Mesenchymal stem cell (in vitro differentiated cells and primary cell): Measurements from ENCODE around the gene TTC4.

Experiments used
- DNase-seq: peaks from one replicate; pipeline ENCODE4 v3.0.0-alpha.2; 2013
- H2AFZ ChIP-seq: one replicate; pipeline ENCODE4 v1.6.1; 2013; ENCODE audit warnings: low read depth, mild to moderate bottlenecking, control low read depth, inconsistent platforms, low read length, moderate library complexity
- H2AK5ac ChIP-seq: 2 replicates; pipeline ENCODE4 v1.6.1; 2013; ENCODE audit warnings: low read length, moderate library complexity, mild to moderate bottlenecking, inconsistent platforms; ENCODE audit not compliant: severe bottlenecking
- H2BK120ac ChIP-seq: one replicate; pipeline ENCODE4 v1.6.1; 2013; ENCODE audit warnings: low read depth, mild to moderate bottlenecking, inconsistent platforms, low read length, moderate library complexity
- H2BK12ac ChIP-seq, 2 experiments: one replicate each; pipeline ENCODE4 v1.6.1; 2013; ENCODE audit warnings: inconsistent platforms in 2 of 2, low read length in 2 of 2, mild to moderate bottlenecking in 2 of 2, moderate library complexity in 2 of 2, control low read depth in 1 of 2
- H2BK15ac ChIP-seq: one replicate; pipeline ENCODE4 v1.6.1; 2013; ENCODE audit warnings: mild to moderate bottlenecking, low read depth, inconsistent platforms; ENCODE audit not compliant: poor library complexity, severe bottlenecking
- H2BK5ac ChIP-seq: 2 replicates; pipeline ENCODE4 v1.6.1; 2013; ENCODE audit warnings: low read depth, mild to moderate bottlenecking, low read length, control low read depth, inconsistent platforms; ENCODE audit not compliant: poor library complexity, severe bottlenecking
- H3K14ac ChIP-seq, 2 experiments: one replicate each; pipeline ENCODE4 v1.6.1; 2013; ENCODE audit warnings: inconsistent platforms in 2 of 2, low read length in 2 of 2, control low read depth in 1 of 2, mild to moderate bottlenecking in 1 of 2, moderate library complexity in 1 of 2
- H3K18ac ChIP-seq, 2 experiments: one replicate each; pipeline ENCODE4 v1.6.1; 2013; ENCODE audit warnings: inconsistent platforms in 2 of 2, low read length in 2 of 2, control low read depth in 1 of 2, low read depth in 1 of 2, mild to moderate bottlenecking in 1 of 2
- H3K23ac ChIP-seq, 2 experiments: one replicate each; pipeline ENCODE4 v1.6.1; 2013; ENCODE audit warnings: inconsistent platforms in 2 of 2, low read length in 2 of 2, mild to moderate bottlenecking in 2 of 2, moderate library complexity in 2 of 2, control low read depth in 1 of 2
- H3K27ac ChIP-seq: 2 replicates; pipeline ENCODE4 v1.5.1; 2013; ENCODE audit warnings: mild to moderate bottlenecking, moderate library complexity, low read length, control low read depth, inconsistent platforms; ENCODE audit not compliant: poor library complexity, severe bottlenecking
- H3K27me3 ChIP-seq, 2 experiments: 2 replicates each; pipeline versions ENCODE4 v1.6.1 to v1.7.0; 2013; ENCODE audit warnings: low read length in 2 of 2, mild to moderate bottlenecking in 2 of 2, moderate library complexity in 2 of 2, control low read depth in 1 of 2, inconsistent platforms in 1 of 2; ENCODE audit not compliant: control insufficient read depth in 1 of 2, insufficient read depth in 1 of 2
- H3K36me3 ChIP-seq, 2 experiments: 2 replicates each; pipeline versions ENCODE4 v1.6.1 to v1.7.0; 2013; ENCODE audit warnings: low read length in 2 of 2, control low read depth in 1 of 2, inconsistent platforms in 1 of 2, low read depth in 1 of 2, mild to moderate bottlenecking in 1 of 2; ENCODE audit not compliant: insufficient read depth in 2 of 2, control insufficient read depth in 1 of 2
- H3K4ac ChIP-seq, 2 experiments: one replicate each; pipeline ENCODE4 v1.6.1; 2013; ENCODE audit warnings: inconsistent platforms in 2 of 2, low read length in 2 of 2, mild to moderate bottlenecking in 2 of 2, moderate library complexity in 2 of 2, control low read depth in 1 of 2, low read depth in 1 of 2
- H3K4me1 ChIP-seq: 2 replicates; pipeline ENCODE4 v1.6.1; 2013; ENCODE audit warnings: low read depth, low read length, control low read depth; ENCODE audit not compliant: control insufficient read depth, insufficient read depth
- H3K4me2 ChIP-seq: 2 replicates; pipeline ENCODE4 v1.6.1; 2013; ENCODE audit warnings: low read length, mild to moderate bottlenecking, inconsistent platforms; ENCODE audit not compliant: poor library complexity, severe bottlenecking
- H3K4me3 ChIP-seq, 2 experiments: 2 replicates each; pipeline versions ENCODE4 v1.5.1 to v1.7.0; 2013; ENCODE audit warnings: low read length in 2 of 2, mild to moderate bottlenecking in 2 of 2, control low read depth in 1 of 2, low read depth in 1 of 2; ENCODE audit not compliant: insufficient read depth in 1 of 2
- H3K79me1 ChIP-seq: replicated peaks from 2 replicates; pipeline ENCODE4 v1.6.1; 2013; ENCODE audit warnings: mild to moderate bottlenecking, control low read depth, low read length, inconsistent platforms; ENCODE audit not compliant: poor library complexity, severe bottlenecking
- H3K9ac ChIP-seq: 2 replicates; pipeline ENCODE4 v1.7.0; 2013; ENCODE audit warnings: mild to moderate bottlenecking, low read length, moderate library complexity
- H3K9me3 ChIP-seq: 2 replicates; pipeline ENCODE4 v1.7.0; 2013; ENCODE audit warnings: mild to moderate bottlenecking, low read length; ENCODE audit not compliant: control insufficient read depth
- H4K8ac ChIP-seq: one replicate; pipeline ENCODE4 v1.6.1; 2013; ENCODE audit warnings: inconsistent platforms, mild to moderate bottlenecking, low read length, moderate library complexity
- H4K91ac ChIP-seq: one replicate; pipeline ENCODE4 v1.6.1; 2013; ENCODE audit warnings: mild to moderate bottlenecking, low read length, inconsistent platforms
- WGBS: methylation state at CpG from one replicate; pipeline ENCODE4 v1.1.7; 2013; ENCODE audit warnings: mixed read lengths; 5-methylcytosine and 5-hydroxymethylcytosine counted together

The TTC4 gene

DNA sequence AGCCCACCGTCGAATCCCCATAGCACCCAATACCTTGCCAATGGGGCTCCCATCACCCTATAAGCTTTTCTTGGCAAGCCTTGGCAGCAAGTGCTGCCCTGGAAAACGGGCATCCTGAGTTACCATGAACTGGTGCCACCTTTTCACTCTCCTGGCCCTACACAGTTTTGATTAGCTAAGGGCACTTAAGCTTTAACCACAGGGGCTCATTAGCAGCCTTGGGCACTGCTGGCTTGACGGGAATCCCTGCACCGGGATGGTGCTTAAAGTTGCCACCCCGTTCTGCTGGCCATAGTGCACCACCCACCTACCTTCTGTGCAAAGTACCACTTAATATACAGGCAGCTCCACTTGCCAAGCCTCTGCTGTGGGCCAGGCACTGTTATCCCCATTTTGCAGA is 34.9 kb downstream of the TTC4 start:
- H3K4ac ChIP-seq, result no peak overlapping the region
- no peak overlapping the region for H3K4me2 ChIP-seq
- no peak overlapping the region for H3K23ac ChIP-seq
- H3K14ac ChIP-seq, result no peak overlapping the region
- no peak overlapping the region for H2BK5ac ChIP-seq
- H2BK120ac ChIP-seq, result no peak overlapping the region
- H3K4me3 ChIP-seq, result no peak overlapping the region
- H3K9ac ChIP-seq, result no peak overlapping the region
- no peak overlapping the region for H2AFZ ChIP-seq
- no peak overlapping the region for H4K8ac ChIP-seq
- H2BK15ac ChIP-seq, result no peak overlapping the region
- no peak for DNase-seq
- H4K91ac ChIP-seq, result no peak overlapping the region
- H2AK5ac ChIP-seq, result no peak overlapping the region
- no peaks in the 10 kb centered on the region for H3K9me3 ChIP-seq
- H3K27ac ChIP-seq, result no peak overlapping the region
- peaks cover 17 to 35% of the 10 kb centered on the region in 2 experiments for H3K27me3 ChIP-seq
- no peak overlapping the region for H3K18ac ChIP-seq
- H3K36me3 ChIP-seq, result no peaks in the 10 kb centered on the region
- H3K79me1 ChIP-seq, result no peaks in the 10 kb centered on the region
- 80% methylated on average over 6 of the region's 6 CpGs for WGBS
- no peaks in the 10 kb centered on the region for H3K4me1 ChIP-seq
- H2BK12ac ChIP-seq, result no peak overlapping the region

DNA sequence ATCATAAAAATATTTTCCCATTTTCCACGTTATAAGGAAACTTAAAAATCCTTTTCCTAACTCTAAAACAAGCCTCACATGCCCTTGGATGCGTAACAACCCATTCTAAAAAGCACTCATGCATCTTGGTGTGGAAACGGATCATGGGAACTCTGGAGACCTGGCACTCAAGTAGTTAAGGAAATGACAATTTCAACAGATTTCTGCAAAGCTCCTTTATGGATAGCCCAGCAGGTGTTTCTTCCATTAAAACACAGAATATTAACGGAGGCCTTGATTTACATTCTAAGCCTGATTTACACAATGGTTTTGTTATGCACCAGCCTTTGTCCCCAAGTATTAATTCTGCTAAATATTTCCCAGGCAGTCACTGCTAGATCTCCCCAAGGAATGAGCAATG is 35.8 kb downstream of the TTC4 start:
- peaks cover 17 to 35% of the 10 kb centered on the region in 2 experiments for H3K27me3 ChIP-seq
- no peak for DNase-seq
- H4K91ac ChIP-seq, result no peak overlapping the region
- H3K18ac ChIP-seq, result no peak overlapping the region
- H4K8ac ChIP-seq, result no peak overlapping the region
- H3K4me1 ChIP-seq, result no peaks in the 10 kb centered on the region
- no peaks in the 10 kb centered on the region for H3K9me3 ChIP-seq
- H3K4me2 ChIP-seq, result no peak overlapping the region
- H2BK120ac ChIP-seq, result no peak overlapping the region
- H2BK5ac ChIP-seq, result no peak overlapping the region
- H2BK12ac ChIP-seq, result no peak overlapping the region
- no peak overlapping the region for H2AK5ac ChIP-seq
- H3K14ac ChIP-seq, result no peak overlapping the region
- H3K27ac ChIP-seq, result no peak overlapping the region
- no peak overlapping the region for H3K4ac ChIP-seq
- no peak overlapping the region for H3K4me3 ChIP-seq
- peaks cover 2 to 4% of the 10 kb centered on the region in 2 experiments for H3K36me3 ChIP-seq
- no peak overlapping the region for H2AFZ ChIP-seq
- H3K9ac ChIP-seq, result no peak overlapping the region
- no peaks in the 10 kb centered on the region for H3K79me1 ChIP-seq
- no peak overlapping the region for H2BK15ac ChIP-seq
- no peak overlapping the region for H3K23ac ChIP-seq
- WGBS, result 65% methylated on average over 4 of the region's 4 CpGs

DNA sequence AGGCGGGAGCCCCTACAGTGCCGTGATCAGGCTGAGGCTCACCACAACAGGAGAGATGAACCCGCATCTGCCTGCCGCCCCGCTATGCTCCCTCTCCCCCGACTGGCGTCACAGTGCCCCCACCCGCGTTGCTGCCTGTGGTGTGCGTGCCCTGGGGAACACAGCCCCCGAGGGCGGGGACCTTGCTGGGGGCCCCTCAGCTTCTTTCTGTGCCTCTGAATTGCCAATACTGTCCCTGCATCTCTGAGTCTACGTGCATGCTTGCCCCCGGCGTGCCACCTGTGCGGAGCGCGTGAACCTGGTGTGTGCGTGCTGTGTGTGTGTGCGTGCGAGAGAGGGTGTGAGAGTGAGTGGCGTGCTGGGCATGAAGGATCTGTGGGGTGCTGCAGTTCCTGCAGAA is 38.4 kb downstream of the TTC4 start:
- no peaks in the 10 kb centered on the region for H3K9me3 ChIP-seq
- 97% methylated on average over 21 of the region's 22 CpGs for WGBS

DNA sequence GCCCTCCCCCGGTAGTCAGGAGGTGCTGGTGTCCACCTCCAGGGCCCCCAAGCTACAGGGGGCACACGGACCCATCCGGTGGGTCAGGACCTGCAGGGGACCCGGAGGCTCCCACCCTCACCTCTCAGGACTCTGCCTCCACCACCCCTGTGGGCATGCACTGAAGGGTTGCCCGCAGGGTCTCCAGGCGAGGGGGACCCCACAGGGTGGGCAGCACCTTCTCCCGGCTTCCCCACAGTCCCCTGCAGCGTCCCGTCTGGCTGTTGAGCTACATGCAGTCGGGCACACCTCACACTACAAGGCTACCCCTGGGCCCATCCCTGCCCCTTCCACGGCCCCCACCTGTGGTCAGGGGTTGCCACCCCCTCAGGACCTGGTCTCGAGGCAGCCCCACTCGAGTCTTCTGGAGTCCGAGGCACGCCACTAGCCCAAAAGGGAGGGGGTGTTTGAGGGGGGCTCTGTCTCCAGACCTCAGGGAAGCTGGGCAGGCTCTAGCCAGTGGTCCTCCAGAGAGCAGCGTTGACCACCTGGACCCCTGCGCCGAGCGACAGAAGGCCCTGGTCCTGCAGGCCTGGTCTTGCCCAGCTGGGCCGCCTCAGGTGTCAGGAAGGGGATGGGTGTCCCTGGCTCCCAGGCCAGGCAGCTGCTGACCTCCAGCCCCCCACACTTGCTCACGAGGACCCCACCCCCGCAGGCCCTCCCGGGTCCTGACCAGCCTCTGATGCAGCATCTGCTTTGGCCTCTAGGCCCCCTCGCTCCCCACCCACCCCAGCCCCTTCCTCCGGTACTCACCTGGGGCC is 39.0 kb downstream of the TTC4 start:
- H2BK12ac ChIP-seq, result no peak overlapping the region
- H3K18ac ChIP-seq, result no peak overlapping the region
- H3K27me3 ChIP-seq, result peaks cover 8 to 13% of the 10 kb centered on the region in 2 experiments
- no peak overlapping the region for H3K14ac ChIP-seq
- peaks cover 22 to 28% of the 10 kb centered on the region in 2 experiments for H3K36me3 ChIP-seq
- no peak overlapping the region for H2BK120ac ChIP-seq
- no peak overlapping the region for H4K91ac ChIP-seq
- no peak overlapping the region for H3K27ac ChIP-seq
- H3K23ac ChIP-seq, result no peak overlapping the region
- no peak overlapping the region for H2BK5ac ChIP-seq
- H3K9ac ChIP-seq, result no peak overlapping the region
- H3K9me3 ChIP-seq, result no peaks in the 10 kb centered on the region
- no peak overlapping the region for H3K4me2 ChIP-seq
- H2BK15ac ChIP-seq, result no peak overlapping the region
- 91% methylated on average over 25 of the region's 25 CpGs for WGBS
- no peak overlapping the region for H2AK5ac ChIP-seq
- H2AFZ ChIP-seq, result no peak overlapping the region
- H3K4ac ChIP-seq, result no peak overlapping the region
- no peaks in the 10 kb centered on the region for H3K4me1 ChIP-seq
- DNase-seq, result no peak
- H3K4me3 ChIP-seq, result no peak overlapping the region
- H3K79me1 ChIP-seq, result peaks cover 2% of the 10 kb centered on the region
- no peak overlapping the region for H4K8ac ChIP-seq

More for the DNA sequence above, 38.4 kb downstream of the TTC4 start:
- Histone ChIP-seq H3K4me3 (no peak overlapping the region), H3K27me3 (peaks cover 14 to 19% of the 10 kb centered on the region in 2 experiments), H3K4ac (no peak overlapping the region), H3K36me3 (peaks cover 22 to 28% of the 10 kb centered on the region in 2 experiments), H3K79me1 (peaks cover 2% of the 10 kb centered on the region), H2BK15ac (no peak overlapping the region), H3K4me1 (no peaks in the 10 kb centered on the region), H2BK5ac (no peak overlapping the region), H3K23ac (no peak overlapping the region), H2AK5ac (no peak overlapping the region), H4K8ac (no peak overlapping the region), H3K4me2 (no peak overlapping the region), H3K9ac (no peak overlapping the region), H2AFZ (no peak overlapping the region), H4K91ac (no peak overlapping the region), H2BK12ac (no peak overlapping the region), H3K27ac (no peak overlapping the region), H3K14ac (no peak overlapping the region), H3K18ac (no peak overlapping the region), H2BK120ac (no peak overlapping the region)
- DNase-seq, result no peak
